ENCODE data around the gene WNT8B. TPM values are rescaled to one million over a fixed set of nuclear protein-coding genes. Genes with fewer than 3 reads are reported as not detected.

WNT8B gene
- total and polyA plus RNA-seq, 4 donors = 0.06 to 0.44 (median 0.21) TPM

DNA sequence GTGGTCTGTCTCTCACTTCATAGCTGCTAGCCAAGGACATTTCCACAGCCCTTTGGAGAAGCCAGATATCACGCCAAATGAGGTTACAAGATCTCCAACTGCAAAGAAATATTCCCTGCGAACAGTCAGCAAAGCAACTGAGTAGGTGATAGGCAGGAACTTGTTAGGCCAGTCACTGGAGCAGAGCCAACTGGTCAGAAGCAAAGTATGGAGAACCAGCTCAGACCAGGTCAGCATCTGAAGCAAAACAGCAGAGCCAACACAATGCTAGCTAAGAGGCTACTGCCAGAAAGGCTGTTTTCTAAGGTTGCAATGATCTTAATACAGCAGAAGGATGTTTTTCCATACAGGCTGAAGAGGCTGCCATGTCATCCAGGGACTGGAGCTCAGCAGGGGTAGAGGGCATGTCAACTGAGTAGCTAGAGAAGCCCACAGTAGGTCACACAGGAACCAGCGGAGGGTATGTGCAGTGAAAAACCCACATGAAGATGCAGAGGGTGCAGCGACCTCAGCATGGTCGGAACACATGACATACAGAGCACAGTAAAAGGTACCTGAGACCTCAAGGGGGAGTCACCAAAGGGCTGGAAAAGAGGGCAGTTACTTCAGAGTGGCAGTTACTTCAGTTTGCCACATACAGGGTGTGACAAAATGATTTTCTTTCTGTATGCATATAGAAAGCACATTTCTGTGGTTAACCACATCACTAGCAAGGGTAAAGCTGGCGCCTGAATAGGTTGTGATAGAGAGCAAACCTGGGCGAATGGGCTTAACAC lies 47.9 kb downstream of the WNT8B start:
- Histone ChIP-seq H3K36me3 (ENCODE audit: control insufficient read depth, insufficient read depth, low read length) (peaks cover 12% of the 10 kb centered on the region), H3K9me3 (ENCODE audit: control insufficient read depth, insufficient read depth, low read length) (no peaks in the 10 kb centered on the region), H3K4me3 (ENCODE audit: low read depth, low read length) (no peak overlapping the region), H3K27ac (ENCODE audit: low read depth, low read length) (no peak overlapping the region), H3K4me1 (ENCODE audit: control insufficient read depth, insufficient read depth, low read length) (no peaks in the 10 kb centered on the region), H3K27me3 (ENCODE audit: control insufficient read depth, insufficient read depth, low read length) (no peaks in the 10 kb centered on the region)
- DNase-seq (ENCODE audit: low read depth in 4 of 6, low spot score in 6 of 6) = no peak
- WGBS (ENCODE audit: insufficient coverage) = 87% methylated on average over 6 of the region's 7 CpGs

- no peaks in the 10 kb centered on the region for H3K9me3 ChIP-seq (ENCODE audit: control insufficient read depth, insufficient read depth, low read length)
- WGBS (ENCODE audit: insufficient coverage) = 94% methylated on average over 3 of the region's 3 CpGs
- H3K4me1 ChIP-seq (ENCODE audit: control insufficient read depth, insufficient read depth, low read length) = peaks cover 9% of the 10 kb centered on the region
- no peak overlapping the region for H3K4me3 ChIP-seq (ENCODE audit: low read depth, low read length)
- no peak for DNase-seq (ENCODE audit: low read depth in 4 of 6, low spot score in 6 of 6)
- H3K27me3 ChIP-seq (ENCODE audit: control insufficient read depth, insufficient read depth, low read length) = no peaks in the 10 kb centered on the region
- H3K27ac ChIP-seq (ENCODE audit: low read depth, low read length) = no peak overlapping the region
- peaks cover 6% of the 10 kb centered on the region for H3K36me3 ChIP-seq (ENCODE audit: control insufficient read depth, insufficient read depth, low read length)
These were observed 52.8 kb downstream of the WNT8B start for GRCh38 chr10:100515612-100516011.

DNA sequence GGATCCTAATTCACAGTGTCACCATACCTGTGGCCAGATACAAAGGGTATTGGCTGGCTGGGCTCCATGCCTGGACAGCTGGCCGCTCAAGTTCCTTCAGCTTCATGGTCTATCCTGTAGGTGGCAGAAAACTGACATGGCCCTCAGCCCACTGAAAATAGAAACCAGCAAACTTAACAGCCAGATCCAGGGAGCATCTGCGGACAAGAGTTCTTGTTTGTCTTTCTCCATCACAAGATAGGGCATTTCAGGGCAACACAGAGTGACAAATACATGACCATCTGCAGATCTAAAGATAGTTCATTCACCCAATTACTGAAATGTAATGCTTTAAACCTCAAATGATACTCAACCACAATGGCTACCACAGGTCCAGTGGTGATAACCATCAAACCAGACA lies 54.0 kb downstream of the WNT8B start:
- no peaks in the 10 kb centered on the region for H3K27me3 ChIP-seq (ENCODE audit: control insufficient read depth, insufficient read depth, low read length)
- H3K4me3 ChIP-seq (ENCODE audit: low read depth, low read length) = no peak overlapping the region
- H3K36me3 ChIP-seq (ENCODE audit: control insufficient read depth, insufficient read depth, low read length) = peaks cover 6% of the 10 kb centered on the region
- H3K27ac ChIP-seq (ENCODE audit: low read depth, low read length) = no peak overlapping the region
- H3K4me1 ChIP-seq (ENCODE audit: control insufficient read depth, insufficient read depth, low read length) = peaks cover 9% of the 10 kb centered on the region
- DNase-seq (ENCODE audit: low read depth in 4 of 6, low spot score in 6 of 6) = peak in 1 of 6 donors; percentile 5
- no peaks in the 10 kb centered on the region for H3K9me3 ChIP-seq (ENCODE audit: control insufficient read depth, insufficient read depth, low read length)
- WGBS (ENCODE audit: insufficient coverage) = 86% methylated on average over 2 of the region's 2 CpGs

GRCh38 chr10:100518761-100519241 lies 56.0 kb downstream of the WNT8B start:
- Histone ChIP-seq H3K36me3 (ENCODE audit: control insufficient read depth, insufficient read depth, low read length) (peaks cover 13% of the 10 kb centered on the region), H3K4me3 (ENCODE audit: low read depth, low read length) (peak overlapping the region; percentile 49), H3K27ac (ENCODE audit: low read depth, low read length) (peak overlapping the region; percentile 55), H3K27me3 (ENCODE audit: control insufficient read depth, insufficient read depth, low read length) (no peaks in the 10 kb centered on the region), H3K9me3 (ENCODE audit: control insufficient read depth, insufficient read depth, low read length) (no peaks in the 10 kb centered on the region), H3K4me1 (ENCODE audit: control insufficient read depth, insufficient read depth, low read length) (peaks cover 9% of the 10 kb centered on the region)
- WGBS (ENCODE audit: insufficient coverage) = 13% methylated on average over 2 of the region's 7 CpGs
- DNase-seq (ENCODE audit: low read depth in 4 of 6, low spot score in 6 of 6) = peak in 5 of 6 donors; percentile 54 to 95 (median 80)

GRCh38 chr10:100519311-100520051 lies 56.7 kb downstream of the WNT8B start, which contains the start of gene SEC31B:
Gene SEC31B (minus strand): TSS chr10:100519861. CDS start chr10:100516952, 2,909 bp downstream.
- peak in 5 of 6 donors; percentile 24 to 81 (median 53) for DNase-seq (ENCODE audit: low read depth in 4 of 6, low spot score in 6 of 6)
- Histone ChIP-seq H3K27ac (ENCODE audit: low read depth, low read length) (peak within 1 kb of the TSS; percentile 55), H3K4me1 (ENCODE audit: control insufficient read depth, insufficient read depth, low read length) (peaks cover 9% of the 10 kb centered on the region), H3K36me3 (ENCODE audit: control insufficient read depth, insufficient read depth, low read length) (peaks cover 20% of the 10 kb centered on the region), H3K4me3 (ENCODE audit: low read depth, low read length) (peak within 1 kb of the TSS; percentile 49), H3K27me3 (ENCODE audit: control insufficient read depth, insufficient read depth, low read length) (no peaks in the 10 kb centered on the region), H3K9me3 (ENCODE audit: control insufficient read depth, insufficient read depth, low read length) (no peaks in the 10 kb centered on the region)
- under 1% methylated on average over 69 of the region's 72 CpGs for WGBS (ENCODE audit: insufficient coverage)

GRCh38 chr10:100520811-100521210 lies 58.0 kb downstream of the WNT8B start:
- H3K4me3 ChIP-seq (ENCODE audit: low read depth, low read length) = no peak overlapping the region
- H3K27me3 ChIP-seq (ENCODE audit: control insufficient read depth, insufficient read depth, low read length) = no peaks in the 10 kb centered on the region
- WGBS (ENCODE audit: insufficient coverage) = no CpG with 5 or more reads among the region's 3 CpGs
- DNase-seq (ENCODE audit: low read depth in 4 of 6, low spot score in 6 of 6) = no peak
- H3K36me3 ChIP-seq (ENCODE audit: control insufficient read depth, insufficient read depth, low read length) = peaks cover 25% of the 10 kb centered on the region
- no peak overlapping the region for H3K27ac ChIP-seq (ENCODE audit: low read depth, low read length)
- H3K9me3 ChIP-seq (ENCODE audit: control insufficient read depth, insufficient read depth, low read length) = no peaks in the 10 kb centered on the region
- peaks cover 9% of the 10 kb centered on the region for H3K4me1 ChIP-seq (ENCODE audit: control insufficient read depth, insufficient read depth, low read length)

- WGBS (ENCODE audit: insufficient coverage) = no CpG with 5 or more reads among the region's 5 CpGs
- Histone ChIP-seq H3K27me3 (ENCODE audit: control insufficient read depth, insufficient read depth, low read length) (no peaks in the 10 kb centered on the region), H3K4me1 (ENCODE audit: control insufficient read depth, insufficient read depth, low read length) (peaks cover 9% of the 10 kb centered on the region), H3K9me3 (ENCODE audit: control insufficient read depth, insufficient read depth, low read length) (no peaks in the 10 kb centered on the region), H3K4me3 (ENCODE audit: low read depth, low read length) (no peak overlapping the region), H3K36me3 (ENCODE audit: control insufficient read depth, insufficient read depth, low read length) (peaks cover 37% of the 10 kb centered on the region), H3K27ac (ENCODE audit: low read depth, low read length) (no peak overlapping the region)
- no peak for DNase-seq (ENCODE audit: low read depth in 4 of 6, low spot score in 6 of 6)
These were observed 59.4 kb downstream of the WNT8B start for GRCh38 chr10:100522107-100522801.

DNA sequence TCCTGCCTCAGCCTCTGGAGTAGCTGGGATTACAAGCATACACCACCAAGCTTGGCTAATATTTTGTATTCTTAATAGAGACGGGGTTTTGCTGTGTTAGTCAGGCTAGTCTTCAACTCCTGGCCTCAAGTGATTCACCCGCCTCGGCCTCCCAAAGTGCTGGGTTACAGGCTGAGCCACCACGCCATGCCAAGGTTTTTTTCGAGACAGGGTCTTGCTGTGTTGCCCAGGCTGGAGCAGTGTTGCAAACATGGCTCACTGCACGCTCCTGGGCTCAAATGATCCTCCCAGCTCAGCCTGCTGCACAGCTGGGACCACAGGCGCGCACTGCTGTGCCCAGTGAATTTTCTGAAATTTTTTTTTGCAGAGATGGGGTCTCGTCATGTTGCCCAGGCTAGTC lies 60.1 kb downstream of the WNT8B start:
- no peaks in the 10 kb centered on the region for H3K27me3 ChIP-seq (ENCODE audit: control insufficient read depth, insufficient read depth, low read length)
- peaks cover 12% of the 10 kb centered on the region for H3K4me1 ChIP-seq (ENCODE audit: control insufficient read depth, insufficient read depth, low read length)
- no peak overlapping the region for H3K4me3 ChIP-seq (ENCODE audit: low read depth, low read length)
- no peak overlapping the region for H3K27ac ChIP-seq (ENCODE audit: low read depth, low read length)
- no peak for DNase-seq (ENCODE audit: low read depth in 4 of 6, low spot score in 6 of 6)
- H3K36me3 ChIP-seq (ENCODE audit: control insufficient read depth, insufficient read depth, low read length) = peaks cover 41% of the 10 kb centered on the region
- WGBS (ENCODE audit: insufficient coverage) = 98% methylated on average over 8 of the region's 9 CpGs
- H3K9me3 ChIP-seq (ENCODE audit: control insufficient read depth, insufficient read depth, low read length) = no peaks in the 10 kb centered on the region

DNA sequence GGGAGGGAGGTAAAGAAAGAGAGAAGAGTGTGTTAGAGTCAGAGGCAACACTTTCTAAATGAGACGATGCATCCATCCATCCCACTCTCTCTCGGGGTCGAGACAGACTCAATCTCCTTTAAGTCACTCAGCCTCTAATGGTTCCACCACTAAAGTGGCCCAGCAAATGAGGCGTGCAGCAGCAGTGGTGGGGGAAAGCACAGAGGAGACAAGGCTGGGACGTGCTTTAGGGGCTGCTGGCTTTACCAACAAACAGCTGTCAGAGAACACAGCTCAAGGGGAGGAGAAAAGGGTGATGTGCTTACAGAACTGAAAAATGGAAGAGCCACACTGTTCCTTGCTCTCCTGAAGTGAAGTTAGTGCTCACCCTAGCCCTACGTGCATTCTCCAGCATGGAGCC lies 61.4 kb downstream of the WNT8B start:
- H3K27me3 ChIP-seq (ENCODE audit: control insufficient read depth, insufficient read depth, low read length) = no peaks in the 10 kb centered on the region
- no peak overlapping the region for H3K4me3 ChIP-seq (ENCODE audit: low read depth, low read length)
- DNase-seq (ENCODE audit: low read depth in 4 of 6, low spot score in 6 of 6) = peak in 1 of 6 donors; percentile 84
- H3K36me3 ChIP-seq (ENCODE audit: control insufficient read depth, insufficient read depth, low read length) = peaks cover 41% of the 10 kb centered on the region
- 73% methylated on average over 3 of the region's 6 CpGs for WGBS (ENCODE audit: insufficient coverage)
- H3K27ac ChIP-seq (ENCODE audit: low read depth, low read length) = no peak overlapping the region
- H3K4me1 ChIP-seq (ENCODE audit: control insufficient read depth, insufficient read depth, low read length) = peaks cover 13% of the 10 kb centered on the region
- H3K9me3 ChIP-seq (ENCODE audit: control insufficient read depth, insufficient read depth, low read length) = no peaks in the 10 kb centered on the region
